IMR-90 (cell line): ENCODE data around the gene ZNF423. TPM values are rescaled to one million over a fixed set of nuclear protein-coding genes. Genes with fewer than 3 reads are reported as not detected.

ENCODE experiments used
- ATAC-seq: fragments of 200-7000 bp; cut with Tn5 transposase; 2 replicates; pipeline ENCODE4 v1.9.1; 2020; ENCODE audit warnings: low read depth, mild to moderate bottlenecking, moderate library complexity
- BruUV-seq: library from RNA; stranded (reverse); fragments of 400-500 nt; replicated peaks from 2 replicates; lab custom pipeline; 2021; lab: Mats Ljungman, UMichigan
- CTCF ChIA-PET: fragments of 300-600 bp; formaldehyde crosslinking; extraction: SDS; loops from one replicate; lab custom pipeline; 2021; ENCODE audit warnings: antibody characterized with exemption; lab: Yijun Ruan, JAX
- POLR2A ChIA-PET: fragments of 300-600 bp; sonication (Branson Sonifier 250); formaldehyde crosslinking; loops from one replicate; lab custom pipeline; 2022; ENCODE audit warnings: antibody characterized with exemption; ENCODE audit not compliant: unreplicated experiment; lab: Charles Lee
- DNase-seq: peaks from one replicate; pipeline ENCODE4 v3.0.0; 2013
- H2AFZ ChIP-seq: replicated peaks from 2 replicates; pipeline ENCODE3; 2013; ENCODE audit warnings: low read length, mild to moderate bottlenecking; ENCODE audit not compliant: poor library complexity
- H2AK5ac ChIP-seq: 2 replicates; pipeline ENCODE4 v1.6.1; 2013; ENCODE audit warnings: low read depth, low read length, inconsistent platforms
- H2AK9ac ChIP-seq: replicated peaks from 2 replicates; pipeline ENCODE3; 2013; ENCODE audit warnings: mild to moderate bottlenecking, low read depth, low read length, moderate library complexity; ENCODE audit not compliant: poor library complexity
- H2BK120ac ChIP-seq: 2 replicates; pipeline ENCODE4 v1.6.1; 2013; ENCODE audit warnings: low read depth, low read length, inconsistent platforms
- H2BK15ac ChIP-seq: 3 replicates; pipeline ENCODE4 v1.6.1; 2013; ENCODE audit warnings: low read depth, low read length, inconsistent platforms
- H2BK20ac ChIP-seq: 2 replicates; pipeline ENCODE4 v1.6.1; 2013; ENCODE audit warnings: low read depth, mild to moderate bottlenecking, inconsistent platforms, low read length, moderate library complexity
- H2BK5ac ChIP-seq: 2 replicates; pipeline ENCODE4 v1.6.1; 2013; ENCODE audit warnings: mild to moderate bottlenecking, low read depth, low read length, inconsistent platforms; ENCODE audit not compliant: poor library complexity, severe bottlenecking
- H3K14ac ChIP-seq: replicated peaks from 2 replicates; pipeline ENCODE4 v1.6.1; 2013; ENCODE audit warnings: low read depth, low read length, inconsistent platforms
- H3K18ac ChIP-seq: 2 replicates; pipeline ENCODE4 v1.6.1; 2013; ENCODE audit warnings: low read depth, low read length, control low read depth
- H3K23ac ChIP-seq: 2 replicates; pipeline ENCODE4 v1.6.1; 2013; ENCODE audit warnings: low read depth, low read length, inconsistent platforms
- H3K27ac ChIP-seq: 2 replicates; pipeline ENCODE4 v1.5.1; 2013; ENCODE audit warnings: mild to moderate bottlenecking, control low read depth, low read length; ENCODE audit not compliant: insufficient read depth
- H3K27me3 ChIP-seq: 2 replicates; pipeline ENCODE4 v1.6.1; 2013; ENCODE audit warnings: low read length; ENCODE audit not compliant: control insufficient read depth, insufficient read depth
- H3K36me3 ChIP-seq: 2 replicates; pipeline ENCODE4 v1.6.1; 2013; ENCODE audit warnings: low read length, mixed read lengths; ENCODE audit not compliant: control insufficient read depth, insufficient read depth
- H3K4ac ChIP-seq: 2 replicates; pipeline ENCODE4 v1.6.1; 2013; ENCODE audit warnings: low read depth, low read length, inconsistent platforms
- H3K4me1 ChIP-seq: 2 replicates; pipeline ENCODE4 v1.6.1; 2013; ENCODE audit warnings: low read length, mixed read lengths; ENCODE audit not compliant: control insufficient read depth, insufficient read depth
- H3K4me2 ChIP-seq: 2 replicates; pipeline ENCODE4 v1.6.1; 2013; ENCODE audit warnings: low read depth, mild to moderate bottlenecking, control low read depth, low read length, moderate library complexity
- H3K4me3 ChIP-seq: 2 replicates; pipeline ENCODE4 v1.5.1; 2013; ENCODE audit warnings: low read depth, mild to moderate bottlenecking, control low read depth, low read length, moderate library complexity; ENCODE audit not compliant: insufficient read depth
- H3K56ac ChIP-seq: 2 replicates; pipeline ENCODE4 v1.6.1; 2013; ENCODE audit warnings: low read length, inconsistent platforms; ENCODE audit not compliant: insufficient read depth; ENCODE audit errors: extremely low read depth
- H3K79me1 ChIP-seq, 2 experiments: 2 replicates each; pipeline ENCODE4 v1.6.1; 2013; ENCODE audit warnings: low read length in 2 of 2, inconsistent platforms in 1 of 2, low read depth in 1 of 2
- H3K9ac ChIP-seq: 2 replicates; pipeline ENCODE4 v1.6.1; 2013; ENCODE audit warnings: low read depth, low read length, control low read depth
- H3K9me1 ChIP-seq: 2 replicates; pipeline ENCODE4 v1.6.1; 2013; ENCODE audit warnings: low read length, inconsistent platforms; ENCODE audit not compliant: insufficient read depth
- H3K9me3 ChIP-seq: 2 replicates; pipeline ENCODE4 v1.6.1; 2013; ENCODE audit warnings: low read length; ENCODE audit not compliant: control insufficient read depth, insufficient read depth
- H4K20me1 ChIP-seq: 2 replicates; pipeline ENCODE4 v1.6.1; 2013; ENCODE audit warnings: low read length, inconsistent platforms; ENCODE audit not compliant: insufficient read depth
- H4K5ac ChIP-seq: 2 replicates; pipeline ENCODE4 v1.6.1; 2013; ENCODE audit warnings: mild to moderate bottlenecking, low read depth, low read length, control low read depth
- H4K8ac ChIP-seq, 2 experiments: 2 replicates each; pipeline ENCODE4 v1.6.1; 2013; ENCODE audit warnings: low read depth in 2 of 2, low read length in 2 of 2, control low read depth in 1 of 2, inconsistent platforms in 1 of 2
- H4K91ac ChIP-seq: 2 replicates; pipeline ENCODE4 v1.6.1; 2013; ENCODE audit warnings: low read depth, low read length, inconsistent platforms; ENCODE audit not compliant: insufficient read depth
- BHLHE40 ChIP-seq: fragments of 150-350 bp; IDR thresholded peaks from 2 replicates; pipeline ENCODE4 v1.6.1; 2016; ENCODE audit warnings: mild to moderate bottlenecking, low read depth, low read length
- CEBPB ChIP-seq: IDR thresholded peaks from 2 replicates; pipeline ENCODE4 v1.6.1; 2012; ENCODE audit warnings: low read depth, low read length, improper control_type of control experiment
- CHD1 ChIP-seq: IDR thresholded peaks from 2 replicates; pipeline ENCODE4 v1.6.1; 2012; ENCODE audit warnings: low read depth, low read length, improper control_type of control experiment
- ELK1 ChIP-seq: fragments of 150-350 bp; IDR thresholded peaks from 2 replicates; pipeline ENCODE4 v1.6.1; 2016; ENCODE audit warnings: low read depth, mild to moderate bottlenecking, low read length, moderate library complexity, borderline replicate concordance
- FOS ChIP-seq: fragments of 150-350 bp; IDR thresholded peaks from 2 replicates; pipeline ENCODE4 v1.6.1; 2016; ENCODE audit warnings: low read depth, low read length
- MAFK ChIP-seq: IDR thresholded peaks from 2 replicates; pipeline ENCODE4 v1.6.1; 2012; ENCODE audit warnings: low read depth, low read length, improper control_type of control experiment
- MAZ ChIP-seq: IDR thresholded peaks from 2 replicates; pipeline ENCODE4 v1.6.1; 2012; ENCODE audit warnings: low read depth, mild to moderate bottlenecking, low read length, improper control_type of control experiment, moderate library complexity, borderline replicate concordance
- MXI1 ChIP-seq: IDR thresholded peaks from 2 replicates; pipeline ENCODE4 v1.6.1; 2012; ENCODE audit warnings: low read depth, mild to moderate bottlenecking, low read length, moderate library complexity, borderline replicate concordance
- NFE2L2 ChIP-seq: fragments of 150-350 bp; IDR thresholded peaks from 2 replicates; pipeline ENCODE4 v1.6.1; 2016; ENCODE audit warnings: low read depth, mild to moderate bottlenecking, low read length
- POLR2A ChIP-seq: IDR thresholded peaks from 2 replicates; pipeline ENCODE4 v1.6.1; 2012; ENCODE audit warnings: mild to moderate bottlenecking, low read depth, low read length
- RAD21 ChIP-seq: IDR thresholded peaks from 2 replicates; pipeline ENCODE4 v1.6.1; 2012; ENCODE audit warnings: low read length, improper control_type of control experiment
- RCOR1 ChIP-seq: IDR thresholded peaks from 2 replicates; pipeline ENCODE4 v1.6.1; 2012; ENCODE audit warnings: mild to moderate bottlenecking, low read length, improper control_type of control experiment; ENCODE audit not compliant: insufficient replicate concordance
- RFX5 ChIP-seq: IDR thresholded peaks from 2 replicates; pipeline ENCODE4 v1.8.0; 2012; ENCODE audit warnings: low read depth, mild to moderate bottlenecking, low read length, moderate library complexity
- SMC3 ChIP-seq: fragments of 150-350 bp; IDR thresholded peaks from 2 replicates; pipeline ENCODE4 v1.6.1; 2016; ENCODE audit warnings: low read depth, mild to moderate bottlenecking, antibody characterized with exemption, low read length, moderate library complexity
- USF2 ChIP-seq: fragments of 150-350 bp; IDR thresholded peaks from 2 replicates; pipeline ENCODE4 v1.6.1; 2017; ENCODE audit warnings: mild to moderate bottlenecking, antibody characterized with exemption, low read length, low read depth
- WGBS, 2 experiments: methylation state at CpG; one replicate each; pipeline versions ENCODE4 v1.1.5 to v1.1.7; 2013; ENCODE audit warnings: missing lambda C conversion rate in 2 of 2; ENCODE audit not compliant: insufficient read length in 1 of 2; ENCODE audit errors: extremely low coverage in 2 of 2; 5-methylcytosine and 5-hydroxymethylcytosine counted together
- dilution Hi-C: fragments of 300-500 bp; cut with HindIII; formaldehyde crosslinking; loops from one replicate; pipeline ENCODE4 v1.14.3; 2018; ENCODE audit warnings: low sequenced_read_pairs; ENCODE audit not compliant: unreplicated experiment
- in situ Hi-C: fragments of 300-500 bp; cut with MboI; formaldehyde crosslinking; loops from 3 replicates; pipeline ENCODE4 v1.14.3; 2019; ENCODE audit warnings: low sequenced_read_pairs, inconsistent platforms, mixed read lengths
- intact Hi-C: fragments of 100-400 bp; cut with micrococcal nuclease; formaldehyde crosslinking; loops from 2 replicates; pipeline ENCODE4 v1.10.0; 2022
- polyA plus RNA-seq, 3 experiments: library from polyadenylated mRNA; depleted of rRNA; stranded (reverse); fragments of >200 nt; gene quantifications; 2 replicates each; pipeline ENCODE4 v1.2.3, GENCODE V29; 2012; ENCODE audit warnings: low replicate concordance in 1 of 3
- total RNA-seq: library from RNA; depleted of rRNA; stranded (reverse); fragments of >200 nt; gene quantifications from 2 replicates; pipeline ENCODE4 v1.2.3, GENCODE V29; 2012
- TF ChIP-seq, protein P1 (sequence below): conservative IDR thresholded peaks from 2 replicates; pipeline ENCODE4 v1.5.1; 2012; ENCODE audit warnings: mild to moderate bottlenecking, low read depth, low read length, improper control_type of control experiment

Gene ZNF423
- total and polyA plus RNA-seq, 2 of the 4 experiments (the other 2 are of a cell fraction): under 0.01 to 0.10 TPM

DNA sequence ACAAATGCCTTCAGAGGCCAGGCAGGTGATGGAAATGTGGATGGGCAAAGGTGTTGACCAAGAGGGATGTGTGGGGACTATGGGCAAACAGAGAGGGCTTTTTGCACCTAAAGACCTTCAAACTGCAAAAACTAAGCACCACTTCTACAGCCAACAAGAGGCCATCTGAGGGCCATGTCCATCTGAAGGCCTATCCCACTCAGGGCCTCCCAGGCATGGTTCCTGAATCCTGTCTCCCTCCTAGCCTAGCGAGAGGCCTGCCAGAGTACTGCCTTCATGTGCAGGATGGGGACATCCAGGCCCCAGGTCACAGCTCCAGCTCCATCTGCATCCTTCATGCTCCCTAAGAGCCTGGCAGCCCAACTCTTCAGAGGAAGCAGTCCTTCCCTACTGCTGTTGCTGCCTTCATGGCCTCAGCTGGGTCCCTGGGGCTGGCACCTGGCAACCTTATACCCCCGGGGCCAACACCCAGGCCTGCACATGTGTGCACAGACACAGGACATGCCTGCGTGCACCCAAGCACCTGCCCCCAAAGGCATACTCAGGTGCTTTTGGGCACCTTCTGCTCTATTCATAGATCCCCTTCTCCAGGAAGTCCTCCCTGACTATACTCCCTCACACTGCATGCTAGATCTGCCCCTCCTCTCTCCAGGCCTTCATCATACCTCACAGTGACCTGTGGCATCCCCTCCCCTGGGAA is 387.2 kb downstream of the ZNF423 start:
- no peaks in the 10 kb centered on the region for H3K9me1 ChIP-seq
- H4K91ac ChIP-seq: no peak overlapping the region
- no peak overlapping the region for H3K56ac ChIP-seq
- H4K5ac ChIP-seq: no peak overlapping the region
- H3K4ac ChIP-seq: no peak overlapping the region
- H2AK5ac ChIP-seq: no peak overlapping the region
- no peak overlapping the region for H2BK15ac ChIP-seq
- H2BK5ac ChIP-seq: no peak overlapping the region
- H3K79me1 ChIP-seq: no peaks in the 10 kb centered on the region
- intact Hi-C loops (no loop called here), dilution Hi-C loops (no loop called here), in situ Hi-C loops (no loop called here)
- no peak for ATAC-seq
- H3K4me3 ChIP-seq: no peak overlapping the region
- no peak overlapping the region for H2BK20ac ChIP-seq
- ChIA-PET POLR2A (no interaction called here), CTCF (no interaction called here)
- no peaks in the 10 kb centered on the region for H3K9me3 ChIP-seq
- H2BK120ac ChIP-seq: no peak overlapping the region
- peaks cover 6% of the 10 kb centered on the region; the same call in 1 of the 2 replicates for H3K27me3 ChIP-seq
- H3K27ac ChIP-seq: no peak overlapping the region
- no peaks in the 10 kb centered on the region for H3K36me3 ChIP-seq
- no peak overlapping the region for H3K23ac ChIP-seq
- WGBS, 2 experiments: 50% methylated on average over 2 of the region's 3 CpGs; no CpG with 5 or more reads in 1 of the 2 experiments
- no peaks in the 10 kb centered on the region for H3K4me1 ChIP-seq
- H4K8ac ChIP-seq: no peak overlapping the region
- no peak overlapping the region for H2AK9ac ChIP-seq
- H3K9ac ChIP-seq: no peak overlapping the region
- H3K18ac ChIP-seq: no peak overlapping the region
- H2AFZ ChIP-seq: no peak overlapping the region
- no peak overlapping the region for H3K14ac ChIP-seq
- H4K20me1 ChIP-seq: no peaks in the 10 kb centered on the region
- no TSS peak for BruUV-seq
- H3K4me2 ChIP-seq: no peak overlapping the region
- DNase-seq: no peak
- TF ChIP-seq CEBPB (no peak), CHD1 (no peak), FOS (no peak), RFX5 (no peak), MAFK (no peak), USF2 (no peak), RCOR1 (no peak), POLR2A (no peak), NFE2L2 (no peak), ELK1 (no peak), SMC3 (no peak), RAD21 (no peak), MXI1 (no peak), BHLHE40 (no peak), MAZ (no peak)
- TF ChIP-seq, protein P1, sequence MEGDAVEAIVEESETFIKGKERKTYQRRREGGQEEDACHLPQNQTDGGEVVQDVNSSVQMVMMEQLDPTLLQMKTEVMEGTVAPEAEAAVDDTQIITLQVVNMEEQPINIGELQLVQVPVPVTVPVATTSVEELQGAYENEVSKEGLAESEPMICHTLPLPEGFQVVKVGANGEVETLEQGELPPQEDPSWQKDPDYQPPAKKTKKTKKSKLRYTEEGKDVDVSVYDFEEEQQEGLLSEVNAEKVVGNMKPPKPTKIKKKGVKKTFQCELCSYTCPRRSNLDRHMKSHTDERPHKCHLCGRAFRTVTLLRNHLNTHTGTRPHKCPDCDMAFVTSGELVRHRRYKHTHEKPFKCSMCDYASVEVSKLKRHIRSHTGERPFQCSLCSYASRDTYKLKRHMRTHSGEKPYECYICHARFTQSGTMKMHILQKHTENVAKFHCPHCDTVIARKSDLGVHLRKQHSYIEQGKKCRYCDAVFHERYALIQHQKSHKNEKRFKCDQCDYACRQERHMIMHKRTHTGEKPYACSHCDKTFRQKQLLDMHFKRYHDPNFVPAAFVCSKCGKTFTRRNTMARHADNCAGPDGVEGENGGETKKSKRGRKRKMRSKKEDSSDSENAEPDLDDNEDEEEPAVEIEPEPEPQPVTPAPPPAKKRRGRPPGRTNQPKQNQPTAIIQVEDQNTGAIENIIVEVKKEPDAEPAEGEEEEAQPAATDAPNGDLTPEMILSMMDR: no peak
